ENCODE data around the gene RBM41.
"Not testable (repeated sequence)": the region's sequence is repeated elsewhere in the genome, so short reads cannot be mapped to it uniquely, and the experiment has no call there.

RBM41 gene

DNA sequence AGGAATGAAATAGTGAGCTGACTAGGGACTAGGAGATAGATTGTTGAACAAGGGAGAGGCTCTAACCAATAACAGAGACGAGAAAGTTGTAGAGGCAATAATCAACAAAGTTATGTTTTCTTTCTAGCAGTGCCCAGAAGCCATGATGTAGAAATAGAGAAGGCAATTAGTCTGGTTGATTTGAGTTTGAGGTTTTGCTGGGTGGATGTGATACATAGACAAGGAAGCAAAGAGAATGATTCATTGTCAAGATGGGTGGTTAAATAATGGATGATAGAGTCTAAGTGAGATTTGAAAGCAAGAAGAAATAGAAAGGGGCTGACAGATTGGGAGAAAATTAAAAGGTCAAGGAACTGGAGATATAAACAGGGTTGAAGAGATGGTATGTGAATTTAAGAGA lies 11.2 kb downstream of the RBM41 start:
- Histone ChIP-seq H3F3A (ENCODE audit: insufficient read depth, low read length) (no peaks in the 10 kb centered on the region), H3K79me2 (ENCODE audit: insufficient read depth, low read length) (no peaks in the 10 kb centered on the region), H3K9me3 (ENCODE audit: low read length) (no peaks in the 10 kb centered on the region), H3K9me2 (ENCODE audit: low read depth, low read length) (no peaks in the 10 kb centered on the region), H3K4me2 (ENCODE audit: low read length) (no peak overlapping the region), H4K20me1 (ENCODE audit: insufficient read depth, low read length) (no peaks in the 10 kb centered on the region), H3K27me3 (ENCODE audit: insufficient read depth, low read length) (no peaks in the 10 kb centered on the region), H2AFZ (ENCODE audit: low read length) (no peak overlapping the region), H3K4me3 (ENCODE audit: low read depth, low read length, poor library complexity, severe bottlenecking) (no peak overlapping the region), H3K4me1 (ENCODE audit: insufficient read depth, low read length, severe bottlenecking) (no peaks in the 10 kb centered on the region), H3K36me3 (ENCODE audit: insufficient read depth, low read length) (peaks cover 47% of the 10 kb centered on the region), H3K9ac (ENCODE audit: low read length) (no peak overlapping the region), H3K27ac (ENCODE audit: low read depth, low read length, poor library complexity, severe bottlenecking) (no peak overlapping the region)
- TF ChIP-seq, protein P1, sequence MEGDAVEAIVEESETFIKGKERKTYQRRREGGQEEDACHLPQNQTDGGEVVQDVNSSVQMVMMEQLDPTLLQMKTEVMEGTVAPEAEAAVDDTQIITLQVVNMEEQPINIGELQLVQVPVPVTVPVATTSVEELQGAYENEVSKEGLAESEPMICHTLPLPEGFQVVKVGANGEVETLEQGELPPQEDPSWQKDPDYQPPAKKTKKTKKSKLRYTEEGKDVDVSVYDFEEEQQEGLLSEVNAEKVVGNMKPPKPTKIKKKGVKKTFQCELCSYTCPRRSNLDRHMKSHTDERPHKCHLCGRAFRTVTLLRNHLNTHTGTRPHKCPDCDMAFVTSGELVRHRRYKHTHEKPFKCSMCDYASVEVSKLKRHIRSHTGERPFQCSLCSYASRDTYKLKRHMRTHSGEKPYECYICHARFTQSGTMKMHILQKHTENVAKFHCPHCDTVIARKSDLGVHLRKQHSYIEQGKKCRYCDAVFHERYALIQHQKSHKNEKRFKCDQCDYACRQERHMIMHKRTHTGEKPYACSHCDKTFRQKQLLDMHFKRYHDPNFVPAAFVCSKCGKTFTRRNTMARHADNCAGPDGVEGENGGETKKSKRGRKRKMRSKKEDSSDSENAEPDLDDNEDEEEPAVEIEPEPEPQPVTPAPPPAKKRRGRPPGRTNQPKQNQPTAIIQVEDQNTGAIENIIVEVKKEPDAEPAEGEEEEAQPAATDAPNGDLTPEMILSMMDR (IDR thresholded peaks at IDR 0.05; ENCODE audit: low read length), result no peak
- TF ChIP-seq EZH2 (IDR thresholded peaks at IDR 0.05; ENCODE audit: borderline replicate concordance, low read length), result no peak

DNA sequence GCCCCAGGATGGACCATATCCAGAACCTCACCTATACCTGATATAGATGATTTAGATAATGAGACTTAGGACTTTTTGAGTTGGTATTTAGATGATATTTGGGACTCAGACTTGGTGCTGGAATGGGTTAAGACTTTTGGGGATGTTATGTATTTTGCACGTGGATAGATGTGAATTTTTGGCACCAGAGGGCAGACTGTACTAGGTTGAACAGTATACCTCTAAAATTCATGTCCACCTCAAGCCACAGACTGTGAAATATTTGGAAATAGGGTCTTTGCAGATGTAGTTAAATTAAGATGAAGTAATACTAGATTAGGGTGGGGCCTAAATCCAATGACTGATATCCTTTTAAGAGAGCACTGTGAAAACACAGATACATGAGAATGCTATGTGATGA lies 15.6 kb downstream of the RBM41 start:
- no peaks in the 10 kb centered on the region for H3K27me3 ChIP-seq (ENCODE audit: insufficient read depth, low read length)

DNA sequence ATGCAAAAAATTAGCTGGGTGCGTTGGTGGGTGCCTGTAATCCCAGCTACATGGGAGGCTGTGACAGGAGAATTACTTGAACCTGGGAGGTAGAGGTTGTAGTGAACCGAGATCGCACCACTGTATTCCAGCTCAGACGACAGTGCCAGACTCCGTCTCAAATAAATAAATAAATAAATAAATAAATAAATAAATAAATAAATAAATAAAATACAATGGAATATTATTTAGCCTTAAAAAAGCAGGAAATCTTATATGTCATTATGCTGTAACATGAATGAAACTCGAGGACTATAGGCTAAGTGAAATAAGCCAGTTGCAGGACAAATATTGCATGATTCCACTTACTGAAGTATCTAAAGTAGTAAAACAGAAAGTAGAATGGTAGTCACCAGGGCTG lies 42.5 kb downstream of the RBM41 start:
- Histone ChIP-seq H3K9ac (ENCODE audit: low read length) (no peak overlapping the region), H3K27ac (ENCODE audit: low read depth, low read length, poor library complexity, severe bottlenecking) (no peak overlapping the region), H3K36me3 (ENCODE audit: insufficient read depth, low read length) (no peaks in the 10 kb centered on the region; the same call in 1 of the 2 replicates), H4K20me1 (ENCODE audit: insufficient read depth, low read length) (no peaks in the 10 kb centered on the region), H3K4me1 (ENCODE audit: insufficient read depth, low read length, severe bottlenecking) (no peaks in the 10 kb centered on the region), H3K79me2 (ENCODE audit: insufficient read depth, low read length) (no peaks in the 10 kb centered on the region), H3K4me2 (ENCODE audit: low read length) (no peak overlapping the region), H2AFZ (ENCODE audit: low read length) (no peak overlapping the region), H3K9me3 (ENCODE audit: low read length) (no peaks in the 10 kb centered on the region), H3K9me2 (ENCODE audit: low read depth, low read length) (no peaks in the 10 kb centered on the region), H3K4me3 (ENCODE audit: low read depth, low read length, poor library complexity, severe bottlenecking) (no peak overlapping the region), H3F3A (ENCODE audit: insufficient read depth, low read length) (no peaks in the 10 kb centered on the region), H3K27me3 (ENCODE audit: insufficient read depth, low read length) (no peaks in the 10 kb centered on the region)
- TF ChIP-seq EZH2 (IDR thresholded peaks at IDR 0.05; ENCODE audit: borderline replicate concordance, low read length), result no peak
- TF ChIP-seq, protein P1 (IDR thresholded peaks at IDR 0.05; ENCODE audit: low read length), result no peak

More for the DNA sequence above, 15.6 kb downstream of the RBM41 start:
- no peaks in the 10 kb centered on the region for H4K20me1 ChIP-seq (ENCODE audit: insufficient read depth, low read length)
- no peaks in the 10 kb centered on the region for H3K4me1 ChIP-seq (ENCODE audit: insufficient read depth, low read length, severe bottlenecking)
- no peak overlapping the region for H3K9ac ChIP-seq (ENCODE audit: low read length)
- H3K4me3 ChIP-seq (ENCODE audit: low read depth, low read length, poor library complexity, severe bottlenecking), result no peak overlapping the region
- H3K79me2 ChIP-seq (ENCODE audit: insufficient read depth, low read length), result no peaks in the 10 kb centered on the region
- TF ChIP-seq, protein P1 (IDR thresholded peaks at IDR 0.05; ENCODE audit: low read length), result no peak
- no peak for TF ChIP-seq EZH2 (IDR thresholded peaks at IDR 0.05; ENCODE audit: borderline replicate concordance, low read length)
- no peak overlapping the region for H2AFZ ChIP-seq (ENCODE audit: low read length)
- H3K4me2 ChIP-seq (ENCODE audit: low read length), result no peak overlapping the region
- no peak overlapping the region for H3K27ac ChIP-seq (ENCODE audit: low read depth, low read length, poor library complexity, severe bottlenecking)
- no peaks in the 10 kb centered on the region for H3K9me3 ChIP-seq (ENCODE audit: low read length)
- peaks cover 28% of the 10 kb centered on the region for H3K36me3 ChIP-seq (ENCODE audit: insufficient read depth, low read length)
- no peaks in the 10 kb centered on the region for H3K9me2 ChIP-seq (ENCODE audit: low read depth, low read length)
- H3F3A ChIP-seq (ENCODE audit: insufficient read depth, low read length), result no peaks in the 10 kb centered on the region

DNA sequence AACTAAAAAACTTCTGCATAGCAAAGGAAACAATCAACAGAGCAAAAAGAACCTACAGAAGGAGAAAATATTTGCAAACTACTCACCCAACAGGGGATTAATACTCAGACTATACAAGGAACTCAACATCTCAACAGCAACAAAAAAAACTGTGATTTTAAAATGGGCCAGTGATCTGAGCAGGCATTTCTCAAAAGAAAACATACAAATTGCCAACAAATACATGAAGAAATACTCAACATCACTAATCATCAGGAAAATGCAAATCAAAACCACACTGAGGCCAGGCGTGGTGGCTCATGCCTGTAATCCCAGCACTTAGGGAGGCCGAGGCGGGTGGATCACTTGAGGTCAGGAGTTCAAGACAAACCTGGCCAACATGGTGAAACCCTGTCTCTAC lies 60.9 kb downstream of the RBM41 start:
- not testable (repeated sequence) for H3K27me3 ChIP-seq (ENCODE audit: insufficient read depth, low read length); H3K79me2 ChIP-seq (ENCODE audit: insufficient read depth, low read length); H3K9me3 ChIP-seq (ENCODE audit: low read length); H3K27ac ChIP-seq (ENCODE audit: low read depth, low read length, poor library complexity, severe bottlenecking); H3K36me3 ChIP-seq (ENCODE audit: insufficient read depth, low read length); H3K9ac ChIP-seq (ENCODE audit: low read length); H3K9me2 ChIP-seq (ENCODE audit: low read depth, low read length); H3K4me3 ChIP-seq (ENCODE audit: low read depth, low read length, poor library complexity, severe bottlenecking); H3F3A ChIP-seq (ENCODE audit: insufficient read depth, low read length); H3K4me2 ChIP-seq (ENCODE audit: low read length); H4K20me1 ChIP-seq (ENCODE audit: insufficient read depth, low read length); H3K4me1 ChIP-seq (ENCODE audit: insufficient read depth, low read length, severe bottlenecking); H2AFZ ChIP-seq (ENCODE audit: low read length)
